ENCODE measurements around the gene KCNE1.
"Not testable (repeated sequence)": the region's sequence is repeated elsewhere in the genome, so short reads cannot be mapped to it uniquely, and the experiment has no call there.

KCNE1 gene

GRCh38 chr21:34511787-34512455 lies at the start of gene KCNE1:
TSS of gene KCNE1 (minus strand) at chr21:34512210. CDS start at chr21:34449634, 62,576 bp downstream.
- DNase-seq, result no peak

- no peak for DNase-seq
These were observed 49.8 kb upstream of the KCNE1 start for GRCh38 chr21:34561806-34562205.

- DNase-seq, result no peak
These were observed 48.6 kb upstream of the KCNE1 start for GRCh38 chr21:34560609-34561008.

- DNase-seq, result no peak
These were observed 48.0 kb upstream of the KCNE1 start for GRCh38 chr21:34560021-34560420.

- DNase-seq, result no peak
These were observed 47.1 kb upstream of the KCNE1 start for GRCh38 chr21:34559089-34559631.

- no peak for DNase-seq
These were observed 46.2 kb upstream of the KCNE1 start for GRCh38 chr21:34558166-34558565.

GRCh38 chr21:34557261-34557660 lies 45.3 kb upstream of the KCNE1 start:
- DNase-seq, result no peak

GRCh38 chr21:34554670-34555069 lies 42.7 kb upstream of the KCNE1 start:
- not testable (repeated sequence) for DNase-seq

GRCh38 chr21:34554227-34554626 lies 42.2 kb upstream of the KCNE1 start:
- no peak for DNase-seq

- peak in 1 of 2 experiments; percentile 33 for DNase-seq
These were observed 41.3 kb upstream of the KCNE1 start for GRCh38 chr21:34553151-34553952.

- no peak for DNase-seq
These were observed 40.5 kb upstream of the KCNE1 start for GRCh38 chr21:34552360-34553098.

GRCh38 chr21:34550182-34550799 lies 38.3 kb upstream of the KCNE1 start:
- DNase-seq, result no peak

GRCh38 chr21:34548781-34549376 lies 36.9 kb upstream of the KCNE1 start:
- no peak for DNase-seq

- DNase-seq, result no peak
These were observed 34.5 kb upstream of the KCNE1 start for GRCh38 chr21:34546542-34546941.

- peak in 1 of 2 experiments; percentile 26 for DNase-seq
These were observed 33.3 kb upstream of the KCNE1 start for GRCh38 chr21:34545079-34545884.

- peak; percentile 36 to 73 for DNase-seq
These were observed 32.1 kb upstream of the KCNE1 start for GRCh38 chr21:34544032-34544496.

- no peak for DNase-seq
These were observed 31.0 kb upstream of the KCNE1 start for GRCh38 chr21:34543017-34543416.

GRCh38 chr21:34540206-34540605 lies 28.2 kb upstream of the KCNE1 start:
- DNase-seq, result no peak

- DNase-seq, result no peak
These were observed 25.8 kb upstream of the KCNE1 start for GRCh38 chr21:34537838-34538237.

GRCh38 chr21:34536820-34537219 lies 24.8 kb upstream of the KCNE1 start:
- DNase-seq, result peak in 1 of 2 experiments; percentile 7

- no peak for DNase-seq
These were observed 24.3 kb upstream of the KCNE1 start for GRCh38 chr21:34536311-34536710.
